ENCODE data around the gene PRPSAP1. TPM values are rescaled to one million over a fixed set of nuclear protein-coding genes. Genes with fewer than 3 reads are reported as not detected.

The PRPSAP1 gene
- polyA plus RNA-seq, 3 donors: 45.8 to 58.2 (median 51.2) TPM

DNA sequence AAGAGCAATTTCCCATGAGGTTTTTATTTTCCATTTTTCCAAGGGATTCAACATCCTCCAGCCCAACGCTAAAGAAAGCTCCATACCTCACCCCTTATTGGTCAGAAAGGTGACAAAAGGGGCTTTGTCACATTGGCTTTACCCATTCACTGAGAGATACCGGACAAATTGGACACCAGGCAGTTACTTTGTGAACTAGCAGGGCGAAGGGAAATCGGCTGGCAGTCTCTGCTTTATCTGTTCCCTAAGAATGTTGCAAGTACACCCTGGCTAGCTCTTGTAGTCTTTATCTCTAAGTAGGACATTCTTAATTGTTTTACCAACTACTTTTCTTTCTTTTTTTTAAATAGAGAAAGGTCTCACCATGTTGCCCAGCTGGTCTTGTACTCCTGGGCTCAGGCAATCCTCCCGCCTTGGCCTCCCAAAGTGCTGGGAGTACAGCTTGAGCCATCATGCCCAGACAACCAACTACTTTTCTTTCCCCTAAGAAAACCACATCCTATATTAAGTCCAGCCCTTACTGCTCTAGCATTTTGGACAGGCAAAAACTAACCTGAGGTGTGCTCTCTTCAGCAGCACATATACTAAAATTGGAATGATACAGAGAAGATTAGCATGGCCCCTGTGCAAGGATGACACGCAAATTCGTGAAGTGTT, 16.8 kb downstream of the PRPSAP1 start:
- no peak for DNase-seq
- Histone ChIP-seq H2AFZ (ENCODE audit: insufficient read depth, low read depth, low read length, poor library complexity, severe bottlenecking) (no peak overlapping the region), H3K4me2 (replicated peaks; ENCODE audit: extremely low read depth, low read length, poor library complexity, severe bottlenecking) (no peak overlapping the region), H3K4me3 (replicated peaks in 1 of 3; ENCODE audit: low read depth in 2 of 3, low read length in 3 of 3) (no peak overlapping the region), H3K27me3 (ENCODE audit: control insufficient read depth in 2 of 2, insufficient read depth in 2 of 2, low read length in 2 of 2) (no peaks in the 10 kb centered on the region), H3K79me2 (ENCODE audit: insufficient read depth, low read length) (no peaks in the 10 kb centered on the region), H3K9me3 (replicated peaks in 1 of 2; ENCODE audit: control insufficient read depth in 1 of 2, insufficient read depth in 1 of 2, low read length in 2 of 2) (no peaks in the 10 kb centered on the region), H3K9ac (ENCODE audit: insufficient read depth, low read length, poor library complexity, severe bottlenecking) (no peak overlapping the region), H3K4me1 (ENCODE audit: control insufficient read depth in 1 of 2, insufficient read depth in 2 of 2, low read length in 2 of 2) (no peaks in the 10 kb centered on the region), H3K27ac (ENCODE audit: low read depth in 1 of 2, low read length in 2 of 2) (no peak overlapping the region), H4K20me1 (ENCODE audit: insufficient read depth, low read length) (peaks cover 5% of the 10 kb centered on the region), H3K36me3 (replicated peaks in 1 of 2; ENCODE audit: control insufficient read depth in 1 of 2, insufficient read depth in 2 of 2, low read length in 2 of 2) (peaks cover 0 to 20% of the 10 kb centered on the region in 2 donors)
- intact Hi-C loops (cut with micrococcal nuclease): no loop called here
- Mint-ChIP-seq H3K27me3 (ENCODE audit: low read depth in 3 of 3) (peaks cover 0 to 3% (median 2%) of the 10 kb centered on the region in 3 donors), H3K36me3 (peaks cover 27 to 39% of the 10 kb centered on the region in 2 donors), H3K4me1 (peaks cover 3% of the 10 kb centered on the region), H3K9me3 (peaks cover 0 to 2% (median 0%) of the 10 kb centered on the region in 7 donors), H3K4me3 (no peak overlapping the region), H3K27ac (no peak overlapping the region)
- TF ChIP-seq, protein P1, sequence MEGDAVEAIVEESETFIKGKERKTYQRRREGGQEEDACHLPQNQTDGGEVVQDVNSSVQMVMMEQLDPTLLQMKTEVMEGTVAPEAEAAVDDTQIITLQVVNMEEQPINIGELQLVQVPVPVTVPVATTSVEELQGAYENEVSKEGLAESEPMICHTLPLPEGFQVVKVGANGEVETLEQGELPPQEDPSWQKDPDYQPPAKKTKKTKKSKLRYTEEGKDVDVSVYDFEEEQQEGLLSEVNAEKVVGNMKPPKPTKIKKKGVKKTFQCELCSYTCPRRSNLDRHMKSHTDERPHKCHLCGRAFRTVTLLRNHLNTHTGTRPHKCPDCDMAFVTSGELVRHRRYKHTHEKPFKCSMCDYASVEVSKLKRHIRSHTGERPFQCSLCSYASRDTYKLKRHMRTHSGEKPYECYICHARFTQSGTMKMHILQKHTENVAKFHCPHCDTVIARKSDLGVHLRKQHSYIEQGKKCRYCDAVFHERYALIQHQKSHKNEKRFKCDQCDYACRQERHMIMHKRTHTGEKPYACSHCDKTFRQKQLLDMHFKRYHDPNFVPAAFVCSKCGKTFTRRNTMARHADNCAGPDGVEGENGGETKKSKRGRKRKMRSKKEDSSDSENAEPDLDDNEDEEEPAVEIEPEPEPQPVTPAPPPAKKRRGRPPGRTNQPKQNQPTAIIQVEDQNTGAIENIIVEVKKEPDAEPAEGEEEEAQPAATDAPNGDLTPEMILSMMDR (IDR thresholded peaks at IDR 0.05): no peak
- 100% methylated on average over 4 of the region's 7 CpGs for WGBS (ENCODE audit: insufficient coverage)

DNA sequence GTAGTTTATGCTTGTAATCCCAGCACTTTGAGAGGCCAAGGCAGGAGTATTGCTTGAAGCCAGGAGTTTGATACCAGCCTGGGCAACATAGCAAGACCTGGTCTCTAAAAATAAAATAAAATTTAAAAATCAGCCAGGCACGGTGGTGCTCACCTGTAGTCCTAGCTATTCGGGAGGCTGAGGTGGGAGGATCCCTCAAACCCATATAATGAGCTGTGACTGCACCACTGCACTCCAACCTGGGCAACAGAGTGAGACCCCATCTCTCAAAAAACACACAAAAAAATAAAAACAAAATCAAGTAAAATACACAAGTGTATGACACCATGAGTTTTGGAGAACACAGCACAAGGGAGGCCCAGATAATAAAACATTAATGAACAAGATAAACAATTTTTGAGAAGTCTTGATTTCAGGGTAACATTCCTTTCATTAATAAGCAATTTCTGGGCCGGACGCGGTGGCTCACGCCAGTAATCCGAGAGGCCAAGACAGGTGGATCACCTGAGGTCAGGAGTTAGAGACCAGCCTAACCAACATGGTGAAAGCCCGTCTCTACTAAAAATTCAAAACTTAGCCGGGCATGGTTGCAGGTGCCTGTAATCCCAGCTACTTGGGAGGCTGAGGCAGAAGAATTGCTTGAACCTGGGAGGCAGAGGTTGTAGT, 17.9 kb downstream of the PRPSAP1 start:
- peaks cover 3% of the 10 kb centered on the region for H3K4me1 Mint-ChIP-seq
- no peak overlapping the region for H3K27ac Mint-ChIP-seq
- no peaks in the 10 kb centered on the region for H3K79me2 ChIP-seq (ENCODE audit: insufficient read depth, low read length)
- no peak overlapping the region for H3K9ac ChIP-seq (ENCODE audit: insufficient read depth, low read length, poor library complexity, severe bottlenecking)
- intact Hi-C loops (cut with micrococcal nuclease): no loop called here
- no peak overlapping the region for H3K4me2 ChIP-seq (replicated peaks; ENCODE audit: extremely low read depth, low read length, poor library complexity, severe bottlenecking)
- TF ChIP-seq, protein P1 (IDR thresholded peaks at IDR 0.05): no peak
- peaks cover 0 to 3% (median 2%) of the 10 kb centered on the region in 3 donors for H3K27me3 Mint-ChIP-seq (ENCODE audit: low read depth in 3 of 3)
- H3K27me3 ChIP-seq (ENCODE audit: control insufficient read depth in 2 of 2, insufficient read depth in 2 of 2, low read length in 2 of 2): no peaks in the 10 kb centered on the region
- no peak overlapping the region for H2AFZ ChIP-seq (ENCODE audit: insufficient read depth, low read depth, low read length, poor library complexity, severe bottlenecking)
- peaks cover 5% of the 10 kb centered on the region for H4K20me1 ChIP-seq (ENCODE audit: insufficient read depth, low read length)
- H3K4me3 ChIP-seq (replicated peaks in 1 of 3; ENCODE audit: low read depth in 2 of 3, low read length in 3 of 3): no peak overlapping the region
- 80% methylated on average over 2 of the region's 9 CpGs for WGBS (ENCODE audit: insufficient coverage)
- H3K9me3 ChIP-seq (replicated peaks in 1 of 2; ENCODE audit: control insufficient read depth in 1 of 2, insufficient read depth in 1 of 2, low read length in 2 of 2): no peaks in the 10 kb centered on the region
- DNase-seq: no peak
- no peak overlapping the region for H3K4me3 Mint-ChIP-seq
- no peaks in the 10 kb centered on the region for H3K4me1 ChIP-seq (ENCODE audit: control insufficient read depth in 1 of 2, insufficient read depth in 2 of 2, low read length in 2 of 2)
- H3K36me3 ChIP-seq (replicated peaks in 1 of 2; ENCODE audit: control insufficient read depth in 1 of 2, insufficient read depth in 2 of 2, low read length in 2 of 2): peaks cover 8 to 21% of the 10 kb centered on the region in 2 donors
- peaks cover 0 to 2% (median 0%) of the 10 kb centered on the region in 7 donors for H3K9me3 Mint-ChIP-seq
- no peak overlapping the region for H3K27ac ChIP-seq (ENCODE audit: low read depth in 1 of 2, low read length in 2 of 2)
- peaks cover 27 to 37% of the 10 kb centered on the region in 2 donors for H3K36me3 Mint-ChIP-seq
